Panc1 (cell line): ENCODE data around the gene PXYLP1. TPM values are rescaled to one million over a fixed set of nuclear protein-coding genes. Genes with fewer than 3 reads are reported as not detected.

Experiments
- ATAC-seq: fragments of 200-7000 bp; cut with Tn5 transposase; 2 replicates; pipeline ENCODE4 v1.9.1; 2020; ENCODE audit warnings: mild to moderate bottlenecking, moderate library complexity
- BruUV-seq: library from RNA; stranded (reverse); fragments of 400-500 nt; replicated peaks from 2 replicates; lab custom pipeline; 2021; lab: Mats Ljungman, UMichigan
- CTCF ChIA-PET: fragments of 300-600 bp; sonication (Branson Sonifier 250); formaldehyde crosslinking; loops from one replicate; lab custom pipeline; 2022; ENCODE audit warnings: antibody characterized with exemption; lab: Charles Lee
- POLR2A ChIA-PET: fragments of 300-600 bp; sonication (Branson Sonifier 250); formaldehyde crosslinking; loops from one replicate; lab custom pipeline; 2022; ENCODE audit warnings: antibody characterized with exemption; lab: Charles Lee
- DNase-seq: peaks from one replicate; pipeline ENCODE4 v3.0.0-alpha.2; 2010; ENCODE audit warnings: low read depth, low spot score
- H3K27ac ChIP-seq: 2 replicates; pipeline ENCODE4 v1.5.1; 2011; ENCODE audit warnings: mild to moderate bottlenecking, low read length, inconsistent platforms
- H3K27me3 ChIP-seq: fragments of 200-500 bp; sonication (Bioruptor generic); 2 replicates; pipeline ENCODE4 v1.6.0; 2014; ENCODE audit warnings: low read length, inconsistent platforms; ENCODE audit not compliant: control insufficient read depth, insufficient read depth
- H3K36me3 ChIP-seq: fragments of 200-500 bp; sonication (Bioruptor generic); 2 replicates; pipeline ENCODE4 v1.5.1; 2014; ENCODE audit warnings: inconsistent platforms, mild to moderate bottlenecking, low read length, moderate library complexity; ENCODE audit not compliant: control insufficient read depth, insufficient read depth
- H3K4me1 ChIP-seq: 2 replicates; pipeline ENCODE4 v1.5.1; 2011; ENCODE audit warnings: inconsistent platforms, mild to moderate bottlenecking, low read length, moderate library complexity; ENCODE audit not compliant: control insufficient read depth, insufficient read depth
- H3K4me3 ChIP-seq, 2 experiments: 2 replicates each; pipeline ENCODE4 v1.5.1; 2011 to 2012; ENCODE audit warnings: low read depth in 2 of 2, low read length in 2 of 2, mild to moderate bottlenecking in 2 of 2, inconsistent platforms in 1 of 2, moderate library complexity in 1 of 2
- H3K9me3 ChIP-seq: fragments of 200-500 bp; sonication (Bioruptor generic); 2 replicates; pipeline ENCODE4 v1.5.1; 2014; ENCODE audit warnings: low read depth, mild to moderate bottlenecking, inconsistent platforms, low read length, moderate library complexity; ENCODE audit not compliant: control insufficient read depth, insufficient read depth
- CTCF ChIP-seq: fragments of 450-650 bp; IDR thresholded peaks from 2 replicates; pipeline ENCODE4 v1.5.1; 2017; ENCODE audit warnings: mild to moderate bottlenecking
- POLR2AphosphoS5 ChIP-seq: IDR thresholded peaks from 2 replicates; pipeline ENCODE4 v1.6.1; 2012; ENCODE audit warnings: mild to moderate bottlenecking, low read depth, low read length, moderate library complexity
- SIN3A ChIP-seq: IDR thresholded peaks from 2 replicates; pipeline ENCODE4 v1.6.1; 2012; ENCODE audit warnings: low read depth, mild to moderate bottlenecking, low read length, moderate library complexity, borderline replicate concordance; ENCODE audit not compliant: insufficient read depth
- TCF7L2 ChIP-seq: IDR thresholded peaks from 2 replicates; pipeline ENCODE4 v1.6.1; 2011; ENCODE audit warnings: mild to moderate bottlenecking, low read depth, low read length, inconsistent platforms
- in situ Hi-C: cut with HindIII; loops from 2 replicates; pipeline ENCODE4 v1.10.0; 2016; ENCODE audit warnings: low sequenced_read_pairs, low pct_unique_long_range_greater_than_20kb
- intact Hi-C: fragments of 100-400 bp; cut with micrococcal nuclease; formaldehyde crosslinking; loops from one replicate; pipeline ENCODE4 v1.10.0; 2022; ENCODE audit not compliant: unreplicated experiment
- total RNA-seq: library from RNA; stranded (reverse); gene quantifications from one replicate; pipeline ENCODE4 v1.2.1, GENCODE V29; 2021; ENCODE audit not compliant: unreplicated experiment
- TF ChIP-seq, protein P1 (sequence below), 2 experiments: IDR thresholded peaks; 2 replicates each; pipeline ENCODE4 v1.6.1; 2011 to 2012; ENCODE audit warnings: low read depth in 2 of 2, control low read depth in 1 of 2, low read length in 1 of 2, mild to moderate bottlenecking in 1 of 2, moderate library complexity in 1 of 2; ENCODE audit not compliant: insufficient read depth in 1 of 2

The PXYLP1 gene
- total RNA-seq, 1 experiment from 2014 or later, result 1.4 TPM

GRCh38 chr3:141228395-141228794 lies 3.2 kb upstream of the PXYLP1 start:
- H3K9me3 ChIP-seq, result peaks cover 8% of the 10 kb centered on the region; the same call in 1 of the 2 replicates
- intact Hi-C loops, result no loop called here
- H3K4me1 ChIP-seq, result peaks cover 6% of the 10 kb centered on the region; the same call in 1 of the 2 replicates
- no peak overlapping the region for H3K4me3 ChIP-seq
- DNase-seq (no peak), ATAC-seq (no peak)
- BruUV-seq, result no TSS peak
- H3K27me3 ChIP-seq, result no peaks in the 10 kb centered on the region
- TF ChIP-seq POLR2AphosphoS5, result no peak
- no peak for TF ChIP-seq TCF7L2
- 0 out of 2 replicates have a peak, but pooled peaks have one; percentile 10 for TF ChIP-seq CTCF
- TF ChIP-seq SIN3A, result no peak
- ChIA-PET CTCF (no interaction called here), POLR2A (no interaction called here)
- H3K27ac ChIP-seq, result no peak overlapping the region
- H3K36me3 ChIP-seq, result no peaks in the 10 kb centered on the region; the same call in 1 of the 2 replicates
- in situ Hi-C loops, result no loop called here

DNA sequence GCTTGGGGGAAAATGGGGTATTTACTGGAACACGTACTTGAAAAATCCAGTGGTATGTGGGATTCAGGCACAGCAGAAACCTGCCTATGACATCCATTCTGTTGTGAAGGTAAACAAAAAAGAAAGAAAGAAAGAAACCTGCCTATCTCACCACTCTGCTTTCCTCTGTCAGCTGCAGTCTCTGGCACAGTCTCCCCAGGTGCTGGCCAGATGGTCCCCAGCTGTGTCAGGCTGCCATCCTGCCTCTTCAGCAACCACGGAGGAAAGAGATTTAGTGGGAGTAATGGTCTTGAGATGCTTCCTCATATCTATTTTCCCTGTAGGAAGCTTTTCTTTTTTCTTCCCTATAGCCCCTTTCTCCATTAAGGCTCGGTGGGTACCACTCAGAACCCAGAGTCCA lies 2.5 kb upstream of the PXYLP1 start:
- Histone ChIP-seq H3K27me3 (no peaks in the 10 kb centered on the region), H3K36me3 (no peaks in the 10 kb centered on the region; the same call in 1 of the 2 replicates), H3K4me1 (peaks cover 6% of the 10 kb centered on the region; the same call in 1 of the 2 replicates), H3K4me3 (no peak overlapping the region), H3K27ac (no peak overlapping the region), H3K9me3 (peaks cover 1% of the 10 kb centered on the region; the same call in 1 of the 2 replicates)
- intact Hi-C loops, result no loop called here
- ChIA-PET CTCF (no interaction called here), POLR2A (no interaction called here)
- no TSS peak for BruUV-seq
- in situ Hi-C loops, result no loop called here
- TF ChIP-seq POLR2AphosphoS5 (no peak), TCF7L2 (no peak), CTCF (no peak), SIN3A (no peak)
- TF ChIP-seq, protein P1, sequence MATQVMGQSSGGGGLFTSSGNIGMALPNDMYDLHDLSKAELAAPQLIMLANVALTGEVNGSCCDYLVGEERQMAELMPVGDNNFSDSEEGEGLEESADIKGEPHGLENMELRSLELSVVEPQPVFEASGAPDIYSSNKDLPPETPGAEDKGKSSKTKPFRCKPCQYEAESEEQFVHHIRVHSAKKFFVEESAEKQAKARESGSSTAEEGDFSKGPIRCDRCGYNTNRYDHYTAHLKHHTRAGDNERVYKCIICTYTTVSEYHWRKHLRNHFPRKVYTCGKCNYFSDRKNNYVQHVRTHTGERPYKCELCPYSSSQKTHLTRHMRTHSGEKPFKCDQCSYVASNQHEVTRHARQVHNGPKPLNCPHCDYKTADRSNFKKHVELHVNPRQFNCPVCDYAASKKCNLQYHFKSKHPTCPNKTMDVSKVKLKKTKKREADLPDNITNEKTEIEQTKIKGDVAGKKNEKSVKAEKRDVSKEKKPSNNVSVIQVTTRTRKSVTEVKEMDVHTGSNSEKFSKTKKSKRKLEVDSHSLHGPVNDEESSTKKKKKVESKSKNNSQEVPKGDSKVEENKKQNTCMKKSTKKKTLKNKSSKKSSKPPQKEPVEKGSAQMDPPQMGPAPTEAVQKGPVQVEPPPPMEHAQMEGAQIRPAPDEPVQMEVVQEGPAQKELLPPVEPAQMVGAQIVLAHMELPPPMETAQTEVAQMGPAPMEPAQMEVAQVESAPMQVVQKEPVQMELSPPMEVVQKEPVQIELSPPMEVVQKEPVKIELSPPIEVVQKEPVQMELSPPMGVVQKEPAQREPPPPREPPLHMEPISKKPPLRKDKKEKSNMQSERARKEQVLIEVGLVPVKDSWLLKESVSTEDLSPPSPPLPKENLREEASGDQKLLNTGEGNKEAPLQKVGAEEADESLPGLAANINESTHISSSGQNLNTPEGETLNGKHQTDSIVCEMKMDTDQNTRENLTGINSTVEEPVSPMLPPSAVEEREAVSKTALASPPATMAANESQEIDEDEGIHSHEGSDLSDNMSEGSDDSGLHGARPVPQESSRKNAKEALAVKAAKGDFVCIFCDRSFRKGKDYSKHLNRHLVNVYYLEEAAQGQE (IDR thresholded peaks at IDR 0.05; ENCODE audit: insufficient read depth in 1 of 2, low read depth in 2 of 2, low read length in 1 of 2), result no peak
- ATAC-seq (no peak), DNase-seq (no peak)
